Stimulated activated naive CD4-positive, alpha-beta T cell treated with Interleukin-2 at 50 U/mL for 16 hours (primary cell): ENCODE measurements around the gene SLC2A1.

ENCODE experiments used
- DNase-seq: peaks from one replicate; lab custom pipeline; 2025; lab: John Stamatoyannopoulos, UW

The SLC2A1 gene

DNA sequence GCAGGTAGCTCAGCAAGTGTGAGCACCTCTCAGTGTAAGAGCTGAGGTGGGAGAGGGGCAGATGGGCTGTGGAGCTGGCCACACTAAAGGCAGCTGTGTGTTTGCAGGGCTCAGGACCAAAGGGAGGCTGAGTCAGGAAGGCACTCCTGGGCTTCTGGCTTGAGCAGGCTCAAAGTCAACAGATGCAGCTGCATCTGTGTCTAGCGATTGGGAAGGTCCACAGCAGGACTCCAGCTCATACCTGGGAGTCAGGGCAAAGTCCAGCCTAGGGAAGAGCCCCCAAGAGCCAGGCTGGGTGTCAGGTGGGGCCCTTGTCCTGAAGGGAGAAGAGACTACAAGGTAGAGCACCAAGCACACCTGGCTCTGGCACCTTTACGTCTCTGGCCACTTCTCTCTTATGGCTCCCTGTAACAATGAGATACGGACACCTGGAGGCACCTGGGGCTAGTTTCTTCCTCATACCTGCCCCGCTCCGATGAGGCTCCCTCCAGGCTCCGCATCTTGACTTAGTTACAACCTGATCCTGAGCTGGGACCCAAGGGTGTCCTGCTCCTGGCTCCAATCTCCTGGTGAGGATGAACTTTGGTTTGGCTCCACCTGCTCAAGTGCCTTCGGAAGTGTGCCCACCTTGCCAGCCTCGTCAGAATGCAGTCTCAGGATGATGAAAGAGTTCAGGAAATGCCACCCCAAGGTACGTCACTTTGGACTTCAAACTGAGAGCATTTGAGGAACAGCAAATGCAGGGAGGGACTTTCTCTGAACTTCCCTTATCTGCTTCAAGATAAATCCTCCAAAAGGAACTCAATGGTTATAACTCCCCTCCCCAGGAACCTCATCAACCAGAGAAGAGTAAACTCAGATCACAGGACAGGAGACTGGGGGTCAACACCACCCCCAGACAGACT is 21.5 kb upstream of the SLC2A1 start:
- no peak for DNase-seq

DNA sequence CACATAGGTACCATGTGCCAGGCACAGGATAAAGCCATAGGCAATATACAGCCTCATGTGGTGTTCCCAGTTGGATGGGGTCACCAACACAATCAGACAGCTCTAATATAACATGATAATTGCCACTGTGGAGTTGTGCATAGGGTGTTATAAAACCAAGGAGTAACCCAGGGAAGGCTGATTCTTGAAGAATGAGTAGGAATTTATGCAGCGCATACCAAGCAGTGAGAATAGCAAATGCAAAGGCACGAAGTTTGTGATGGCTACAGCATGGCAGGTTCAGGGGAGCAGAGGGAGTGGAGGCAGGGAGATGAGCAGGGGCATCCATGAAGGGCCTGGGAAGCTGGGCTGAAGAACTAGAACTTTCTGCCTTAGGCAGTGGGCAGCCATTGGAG is 20.4 kb upstream of the SLC2A1 start:
- no peak for DNase-seq

GRCh38 chr1:42978317-42979035 is 19.8 kb upstream of the SLC2A1 start:
- no peak for DNase-seq

DNA sequence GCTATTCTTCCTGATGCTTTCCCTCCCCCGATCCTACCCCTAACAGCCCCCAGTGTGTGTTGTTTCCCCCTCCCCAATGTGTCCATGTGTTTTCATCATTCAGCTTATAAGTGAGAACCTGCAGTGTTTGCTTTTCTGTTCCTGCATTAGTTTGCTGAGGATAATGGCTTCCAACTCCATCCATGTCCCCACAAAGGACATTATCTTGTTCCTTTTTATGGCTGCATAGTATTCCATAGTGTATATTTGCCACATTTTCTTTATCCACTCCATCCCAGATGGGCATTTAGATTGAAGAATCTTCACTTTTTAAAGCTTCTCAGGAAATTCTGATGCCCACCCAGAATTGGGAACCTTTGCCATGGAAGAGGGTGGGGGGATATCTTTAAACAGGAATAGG is 19.0 kb upstream of the SLC2A1 start:
- no peak for DNase-seq

GRCh38 chr1:42975561-42976225 is 17.0 kb upstream of the SLC2A1 start:
- no peak for DNase-seq

GRCh38 chr1:42974767-42975437 is 16.2 kb upstream of the SLC2A1 start:
- no peak for DNase-seq

GRCh38 chr1:42973799-42974198 is 15.1 kb upstream of the SLC2A1 start:
- no peak for DNase-seq

DNA sequence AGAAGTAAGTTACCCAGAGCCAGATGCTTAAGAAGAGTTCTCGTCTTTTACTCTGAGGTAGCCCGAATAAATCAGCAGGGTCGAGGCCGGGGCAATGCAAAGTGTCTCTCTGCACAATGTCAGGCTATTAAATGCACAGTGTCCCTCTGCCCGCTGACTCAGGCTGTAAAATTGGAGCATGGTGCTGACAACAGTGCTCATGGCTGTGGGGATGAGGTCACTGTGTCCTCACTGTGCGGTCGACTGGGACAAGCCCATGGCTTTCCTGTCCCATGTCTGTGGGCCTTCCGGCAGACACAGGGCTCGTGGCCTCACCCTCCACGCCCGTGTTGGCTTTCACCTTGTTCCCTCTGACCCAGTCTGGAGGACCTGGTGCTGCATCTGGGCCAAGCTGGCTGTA is 14.6 kb upstream of the SLC2A1 start:
- DNase-seq: no peak

DNA sequence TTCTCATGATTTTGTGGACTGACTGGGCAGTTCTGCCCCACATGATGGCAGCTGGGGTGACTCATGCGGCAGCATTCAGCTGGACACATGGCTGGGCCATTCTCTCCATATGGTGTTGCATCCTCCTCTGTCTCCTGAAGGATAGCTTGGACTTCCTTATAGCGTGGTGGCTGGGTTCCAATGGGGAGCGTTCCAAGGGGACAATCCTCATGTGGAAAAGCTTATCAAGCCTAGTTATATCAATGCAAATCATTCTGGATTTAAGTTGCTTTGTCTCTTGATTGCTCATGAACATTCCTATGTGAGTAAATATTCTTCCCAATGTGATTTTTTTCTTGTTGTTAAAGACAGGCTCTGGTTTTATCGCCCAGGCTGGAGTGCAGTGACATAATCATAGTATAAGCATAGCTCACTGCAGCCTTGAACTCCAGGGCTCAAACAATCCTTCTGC is 13.2 kb upstream of the SLC2A1 start:
- no peak for DNase-seq

DNA sequence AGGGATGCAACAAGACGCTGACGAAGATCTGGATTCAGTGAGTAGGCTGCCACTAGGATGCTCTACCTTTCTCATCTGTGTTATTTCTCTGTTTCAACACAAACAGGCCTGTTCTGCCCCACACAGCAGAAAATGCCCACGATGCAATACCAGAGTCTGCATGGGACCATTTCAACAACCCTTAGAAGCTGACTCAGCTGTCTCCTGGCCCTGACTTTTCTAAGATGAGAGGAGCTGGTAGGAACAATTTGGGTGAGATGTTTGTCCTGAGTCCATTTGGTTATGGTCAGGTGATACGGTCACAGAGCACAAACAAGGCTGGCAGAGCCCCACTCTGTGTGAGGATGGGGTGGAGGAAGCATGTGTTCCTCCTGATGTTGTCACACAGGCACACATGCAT is 11.5 kb upstream of the SLC2A1 start:
- no peak for DNase-seq

DNA sequence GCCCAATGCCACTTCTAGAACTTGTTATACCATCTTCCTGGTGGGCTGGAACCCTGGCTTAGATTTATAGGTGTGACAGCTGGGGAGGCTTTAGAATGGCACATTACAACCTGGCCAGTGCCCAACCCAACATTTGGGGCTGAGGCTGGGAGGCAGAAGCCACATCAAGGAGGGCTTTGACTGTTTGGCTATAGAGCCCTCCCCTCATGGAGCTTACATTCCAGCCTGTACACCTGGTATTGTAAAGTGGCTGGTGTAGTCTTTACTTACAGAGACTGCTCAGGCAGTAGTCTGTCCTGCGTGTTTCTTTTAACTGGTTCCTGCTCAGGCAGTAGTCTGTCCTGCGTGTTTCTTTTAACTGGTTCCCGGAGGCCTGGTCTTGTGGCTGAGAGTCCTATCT is 10.0 kb upstream of the SLC2A1 start:
- DNase-seq: no peak

DNA sequence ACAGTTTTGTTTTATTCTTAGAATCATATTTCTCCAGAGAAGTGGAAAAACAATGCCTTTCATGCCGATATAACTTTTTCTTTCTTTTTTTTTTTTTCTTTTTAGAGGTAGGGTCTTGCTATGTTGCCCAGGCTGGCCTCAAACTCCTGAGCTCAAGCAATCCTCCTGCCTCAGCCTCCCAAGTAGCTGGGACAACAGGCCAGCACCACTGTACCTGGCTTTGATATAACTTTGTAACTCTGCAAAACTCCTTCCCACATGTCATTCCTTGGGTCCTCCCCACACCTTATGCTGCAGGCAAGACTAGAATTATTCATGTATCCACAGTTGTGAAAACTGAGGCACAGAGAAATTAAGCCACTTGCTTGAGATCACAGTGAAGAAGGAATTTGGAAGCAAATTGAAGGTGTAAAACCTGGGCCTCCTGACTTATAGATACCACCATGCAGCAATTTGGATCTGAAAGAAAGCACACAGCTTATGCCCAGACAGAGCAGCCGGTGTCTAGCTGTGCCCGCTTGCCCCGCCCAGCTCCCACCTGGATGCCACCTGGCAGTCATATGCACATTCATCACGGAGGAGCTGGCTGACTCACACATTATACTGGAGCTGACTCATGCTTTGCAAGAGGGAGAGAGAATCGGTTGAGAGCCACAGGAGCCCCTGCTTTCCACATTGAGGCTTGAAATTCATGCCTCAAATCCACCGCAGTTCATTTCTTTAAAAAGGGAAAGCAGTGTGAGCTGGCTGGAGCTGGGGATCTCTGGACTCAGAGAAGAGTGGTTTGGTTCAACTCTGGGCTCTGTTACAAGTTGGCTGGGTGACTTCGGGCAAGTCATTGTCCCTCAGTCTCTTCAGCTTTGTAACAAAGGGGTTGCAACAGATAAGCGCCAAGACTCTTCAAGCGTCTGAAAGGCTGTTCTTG is 8.3 kb upstream of the SLC2A1 start:
- no peak for DNase-seq

GRCh38 chr1:42965378-42965777 is 6.7 kb upstream of the SLC2A1 start:
- no peak for DNase-seq

GRCh38 chr1:42964044-42964812 is 5.6 kb upstream of the SLC2A1 start:
- DNase-seq: no peak

DNA sequence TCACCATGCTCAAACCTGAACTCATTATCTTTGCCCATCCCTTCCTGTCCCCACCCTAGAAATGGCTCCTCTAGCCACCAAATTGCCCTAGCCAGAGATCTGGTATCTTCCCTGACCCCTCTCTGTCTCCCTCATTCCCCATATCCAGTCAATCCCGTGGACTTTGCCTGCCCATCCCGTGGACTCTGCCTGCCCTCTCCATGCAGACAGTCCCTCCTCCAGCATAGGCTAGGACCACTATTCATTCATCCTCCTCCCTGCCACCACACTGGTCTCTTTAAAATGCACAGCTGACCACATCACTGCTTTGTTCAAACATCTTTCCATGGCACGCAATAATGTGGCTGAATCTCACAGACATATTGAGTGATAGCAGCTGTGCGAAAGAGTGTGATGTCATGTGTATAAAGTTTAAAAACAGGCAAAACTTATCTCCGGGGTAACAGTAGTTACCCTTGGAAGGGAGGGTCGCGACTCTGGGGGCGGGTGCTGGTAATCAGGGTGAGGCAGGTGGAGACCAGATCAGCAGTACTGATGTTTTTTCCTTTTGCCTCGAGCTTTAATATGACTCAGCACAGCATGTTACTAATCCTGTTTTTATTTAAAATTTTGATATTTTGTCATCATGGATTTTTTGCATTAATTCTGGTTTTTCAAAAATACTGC is 4.8 kb upstream of the SLC2A1 start:
- no peak for DNase-seq

- no peak for DNase-seq
Observed at GRCh38 chr1:42962641-42963377, 4.1 kb upstream of the SLC2A1 start.

GRCh38 chr1:42961312-42962091 is 2.8 kb upstream of the SLC2A1 start:
- DNase-seq: no peak
